Left lung (tissue), 10 donors: ENCODE data around the gene NABP1. TPM values are rescaled to one million over a fixed set of nuclear protein-coding genes. Genes with fewer than 3 reads are reported as not detected.
A peak's percentile ranks its signal among the peaks of the same experiment; 100 is the strongest.
"Not testable (repeated sequence)": the region's sequence is repeated elsewhere in the genome, so short reads cannot be mapped to it uniquely, and the experiment has no call there.

Experiments used
- ATAC-seq: fragments of 200-7000 bp; cut with Tn5 transposase; one replicate; pipeline ENCODE4 v1.9.1; 2020; ENCODE audit warnings: moderate library complexity
- DNase-seq, 4 donors: peaks; one replicate each; pipeline ENCODE4 v3.0.0-alpha.2; 2013 to 2020
- H3K27ac ChIP-seq, 2 donors: fragments of 200-600 bp; sonication (generic) in 1 of 2; one replicate each; pipeline versions ENCODE4 v1.5.0 to v1.8.0; 2020 to 2021
- H3K27me3 ChIP-seq, 2 donors: fragments of 200-600 bp; sonication (generic) in 1 of 2; one replicate each; pipeline versions ENCODE4 v1.5.0 to v1.8.0; 2020 to 2021
- H3K36me3 ChIP-seq, 2 donors: fragments of 200-600 bp; sonication (generic) in 1 of 2; one replicate each; pipeline versions ENCODE4 v1.5.0 to v1.8.0; 2020 to 2021
- H3K4me1 ChIP-seq, 2 donors: fragments of 200-600 bp; one replicate each; pipeline ENCODE4 v1.8.0; 2021
- H3K4me3 ChIP-seq, 2 donors: fragments of 200-600 bp; sonication (generic) in 1 of 2; one replicate each; pipeline versions ENCODE4 v1.5.0 to v1.8.0; 2020 to 2021; ENCODE audit warnings: mild to moderate bottlenecking in 1 of 2
- H3K9me3 ChIP-seq, 2 donors: fragments of 200-600 bp; sonication (generic) in 1 of 2; one replicate each; pipeline versions ENCODE4 v1.5.0 to v1.8.0; 2020 to 2021
- intact Hi-C, 2 donors: fragments of 100-400 bp; cut with DNase I; formaldehyde crosslinking; loops; one replicate each; pipeline versions ENCODE4 v1.11.2 to v1.14.2; 2022
- polyA plus RNA-seq, 6 donors: library from polyadenylated mRNA; unstranded; fragments of 120-200 nt; gene quantifications; one replicate each; pipeline ENCODE4 v1.2.1, GENCODE V29; 2013; ENCODE audit not compliant: insufficient read length in 6 of 6
- total RNA-seq, 2 donors: library from RNA; stranded (reverse); fragmentation: NEBNext Ultra II Directional; extraction: Animal tissue kit (Norgen Biotek cat#: 25700); gene quantifications; one replicate each; pipeline ENCODE4 v1.2.1, GENCODE V29; 2021
- TF ChIP-seq, protein P1 (sequence below), 2 donors: fragments of 200-600 bp; sonication (generic) in 1 of 2; IDR thresholded peaks; one replicate each; pipeline versions ENCODE4 v1.5.0 to v1.8.0; 2021; ENCODE audit warnings: antibody characterized with exemption in 2 of 2
- donor health status: DM: no; HTN: yes; CAD: no.
- donor health status: DM: no; HTN: no; CAD: no.

NABP1 gene
- total and polyA plus RNA-seq, 8 donors, result 12.2 to 122 (median 17.0) TPM

DNA sequence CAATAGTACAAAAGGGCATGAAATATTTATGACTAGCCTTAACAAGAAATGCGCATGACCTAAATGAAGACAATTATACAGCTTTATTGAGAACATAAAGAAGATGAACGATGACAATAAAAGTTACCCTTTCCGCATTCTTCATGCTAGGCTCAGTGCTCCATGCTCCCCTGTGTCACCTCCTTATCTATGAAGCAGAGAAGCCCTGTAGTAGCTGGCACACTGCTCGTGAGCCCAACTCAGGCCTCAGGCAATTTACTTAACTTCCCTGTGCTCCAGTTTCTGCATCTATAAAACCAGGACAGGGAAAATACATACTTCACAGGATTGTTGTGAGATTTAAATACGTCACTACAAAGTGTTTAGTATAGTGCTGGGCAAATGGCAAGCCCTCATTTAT, 34.5 kb upstream of the NABP1 start:
- no peak for DNase-seq
- TF ChIP-seq, protein P1, sequence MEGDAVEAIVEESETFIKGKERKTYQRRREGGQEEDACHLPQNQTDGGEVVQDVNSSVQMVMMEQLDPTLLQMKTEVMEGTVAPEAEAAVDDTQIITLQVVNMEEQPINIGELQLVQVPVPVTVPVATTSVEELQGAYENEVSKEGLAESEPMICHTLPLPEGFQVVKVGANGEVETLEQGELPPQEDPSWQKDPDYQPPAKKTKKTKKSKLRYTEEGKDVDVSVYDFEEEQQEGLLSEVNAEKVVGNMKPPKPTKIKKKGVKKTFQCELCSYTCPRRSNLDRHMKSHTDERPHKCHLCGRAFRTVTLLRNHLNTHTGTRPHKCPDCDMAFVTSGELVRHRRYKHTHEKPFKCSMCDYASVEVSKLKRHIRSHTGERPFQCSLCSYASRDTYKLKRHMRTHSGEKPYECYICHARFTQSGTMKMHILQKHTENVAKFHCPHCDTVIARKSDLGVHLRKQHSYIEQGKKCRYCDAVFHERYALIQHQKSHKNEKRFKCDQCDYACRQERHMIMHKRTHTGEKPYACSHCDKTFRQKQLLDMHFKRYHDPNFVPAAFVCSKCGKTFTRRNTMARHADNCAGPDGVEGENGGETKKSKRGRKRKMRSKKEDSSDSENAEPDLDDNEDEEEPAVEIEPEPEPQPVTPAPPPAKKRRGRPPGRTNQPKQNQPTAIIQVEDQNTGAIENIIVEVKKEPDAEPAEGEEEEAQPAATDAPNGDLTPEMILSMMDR (IDR thresholded peaks at IDR 0.05), result no peak
- H3K9me3 ChIP-seq, result no peaks in the 10 kb centered on the region
- no peaks in the 10 kb centered on the region for H3K27me3 ChIP-seq
- H3K36me3 ChIP-seq, result no peaks in the 10 kb centered on the region
- H3K4me1 ChIP-seq, result peaks cover 2 to 21% of the 10 kb centered on the region in 2 donors
- ATAC-seq, result no peak
- no peak overlapping the region for H3K4me3 ChIP-seq
- intact Hi-C loops, result no loop called here
- H3K27ac ChIP-seq, result no peak overlapping the region

DNA sequence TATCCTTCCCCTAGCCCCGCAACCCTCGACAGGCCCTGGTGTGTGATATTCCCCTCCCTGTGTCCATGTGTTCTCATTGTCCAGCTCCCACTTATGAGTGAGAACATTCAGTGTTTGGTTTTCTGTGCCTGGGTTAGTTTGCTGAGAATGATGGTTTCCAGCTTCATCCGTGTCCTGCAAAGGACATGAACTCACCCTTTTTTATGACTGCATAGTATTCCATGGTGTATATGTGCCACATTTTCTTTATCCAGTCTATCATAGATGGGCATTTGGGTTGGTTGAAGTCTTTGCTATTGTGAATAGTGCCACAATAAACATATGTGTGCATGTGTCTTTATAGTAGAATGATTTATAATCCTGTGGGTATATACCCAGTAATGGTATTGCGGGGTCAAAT, 33.3 kb upstream of the NABP1 start:
- intact Hi-C loops, H3K9me3 ChIP-seq, H3K27me3 ChIP-seq, ATAC-seq, H3K4me3 ChIP-seq, H3K27ac ChIP-seq, DNase-seq, H3K36me3 ChIP-seq: not testable (repeated sequence)
- peaks cover 0 to 11% of the 10 kb centered on the region in 2 donors for H3K4me1 ChIP-seq

DNA sequence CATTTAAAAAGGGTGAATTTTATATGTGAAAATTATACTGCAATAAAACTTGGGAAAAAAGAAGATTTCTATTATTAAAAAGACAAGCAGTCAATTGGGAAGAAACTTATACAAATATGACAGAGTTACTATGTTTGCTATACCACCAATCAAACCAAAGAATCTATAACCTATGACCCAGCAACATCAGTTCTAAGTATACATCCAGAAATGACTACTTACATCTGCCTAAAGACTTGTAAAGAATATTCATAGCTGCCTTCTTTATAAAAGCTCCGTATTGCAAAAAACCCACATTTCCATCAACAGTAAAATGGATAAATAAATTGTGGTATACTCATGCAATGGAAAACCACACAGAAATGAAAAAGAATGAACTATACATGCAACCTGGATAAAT, 32.9 kb upstream of the NABP1 start:
- Histone ChIP-seq H3K27ac (no peak overlapping the region), H3K4me1 (peaks cover 0 to 11% of the 10 kb centered on the region in 2 donors), H3K9me3 (no peaks in the 10 kb centered on the region), H3K4me3 (no peak overlapping the region), H3K36me3 (no peaks in the 10 kb centered on the region), H3K27me3 (no peaks in the 10 kb centered on the region)
- ATAC-seq (no peak), DNase-seq (no peak)
- TF ChIP-seq, protein P1 (IDR thresholded peaks at IDR 0.05), result no peak
- intact Hi-C loops, result no loop called here

DNA sequence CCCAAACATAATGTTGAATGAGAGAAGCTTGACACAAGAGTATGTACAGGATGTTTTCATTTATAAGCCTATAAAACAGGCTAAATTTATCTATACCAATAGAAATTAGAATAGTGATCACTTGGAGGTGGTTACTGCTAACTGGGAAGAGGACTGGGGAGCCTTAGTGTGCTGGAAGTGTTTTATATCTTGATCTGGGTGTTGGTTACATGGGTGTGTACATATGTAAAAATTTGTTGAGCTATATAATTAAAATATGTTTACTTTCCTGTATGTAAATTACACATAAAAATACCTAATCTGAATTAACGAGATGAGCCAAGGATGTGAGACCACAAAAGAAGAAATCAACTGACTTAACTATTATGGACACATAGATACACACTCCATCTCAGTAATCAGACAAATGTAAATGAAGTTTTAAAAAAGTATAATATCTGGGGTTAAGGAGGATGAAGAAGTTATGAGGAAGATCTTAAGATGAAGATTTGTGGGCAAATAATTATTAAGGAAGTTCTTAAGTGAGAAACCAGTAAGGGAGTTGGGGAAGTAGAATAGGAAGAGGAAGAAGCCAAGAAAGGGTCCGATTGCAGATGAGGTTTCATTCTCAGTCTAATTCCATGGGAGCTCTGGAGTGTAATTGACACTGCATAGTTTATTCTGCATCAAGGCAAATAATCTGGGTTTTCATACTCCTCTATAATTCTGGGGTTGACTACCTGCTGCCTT, 32.3 kb upstream of the NABP1 start:
- Histone ChIP-seq H3K9me3 (no peaks in the 10 kb centered on the region), H3K4me3 (no peak overlapping the region), H3K27ac (peak overlapping the region in 1 of 2 donors; percentile 68), H3K4me1 (peaks cover 0 to 11% of the 10 kb centered on the region in 2 donors), H3K36me3 (no peaks in the 10 kb centered on the region), H3K27me3 (no peaks in the 10 kb centered on the region)
- no peak for DNase-seq
- peak; percentile 41 for ATAC-seq
- TF ChIP-seq, protein P1 (IDR thresholded peaks at IDR 0.05), result no peak
- intact Hi-C loops, result no loop called here

DNA sequence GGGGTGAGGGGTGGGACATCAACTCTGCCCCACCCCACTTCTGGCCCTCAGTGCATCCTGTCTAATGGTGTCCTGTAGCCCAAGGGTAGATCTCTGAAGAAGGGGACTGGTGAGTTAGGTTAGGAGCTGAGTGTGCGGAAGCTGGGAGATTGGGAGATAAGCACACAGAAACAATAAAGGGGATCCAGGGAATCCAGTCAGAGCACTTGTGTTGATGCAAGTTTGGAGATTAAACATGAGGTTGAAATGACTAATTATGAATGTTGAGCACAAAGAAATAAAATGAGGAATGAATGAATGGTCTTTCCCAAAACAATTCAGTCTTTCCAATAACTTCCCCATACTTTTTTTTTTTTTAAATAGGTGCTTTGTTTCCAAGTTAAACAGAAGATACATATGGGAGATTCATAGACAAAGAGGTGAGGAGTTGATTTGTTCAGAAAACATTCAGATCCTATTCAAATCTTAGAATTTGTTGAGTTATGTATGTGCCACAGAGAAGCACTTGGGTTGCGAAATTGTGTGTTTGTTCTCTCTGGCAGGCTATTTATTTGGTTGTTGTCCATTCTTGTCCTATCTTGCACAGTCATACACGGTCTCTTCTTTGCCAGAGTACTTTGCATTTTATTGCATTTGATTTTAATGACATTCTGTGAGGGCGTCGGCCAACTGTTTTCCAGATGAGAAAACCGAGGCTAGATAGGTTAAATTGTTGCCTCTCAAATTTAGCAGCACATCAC, 31.6 kb upstream of the NABP1 start:
- intact Hi-C loops, result no loop called here
- no peak for DNase-seq
- TF ChIP-seq, protein P1 (IDR thresholded peaks at IDR 0.05), result no peak
- peaks cover 0 to 11% of the 10 kb centered on the region in 2 donors for H3K4me1 ChIP-seq
- peak; percentile 33 for ATAC-seq
- H3K27me3 ChIP-seq, result no peaks in the 10 kb centered on the region
- no peaks in the 10 kb centered on the region for H3K36me3 ChIP-seq
- no peaks in the 10 kb centered on the region for H3K9me3 ChIP-seq
- H3K27ac ChIP-seq, result peak overlapping the region in 1 of 2 donors; percentile 68
- no peak overlapping the region for H3K4me3 ChIP-seq
